H1 (cell line): ENCODE results near the gene OR52E5. TPM values are rescaled to one million over a fixed set of nuclear protein-coding genes. Genes with fewer than 3 reads are reported as not detected.

ENCODE experiments used
- EZH2 ChIP-seq: fragments of 200-600 bp; sonication (generic); IDR thresholded peaks from 2 replicates; pipeline ENCODE4 v1.7.1; 2012; ENCODE audit warnings: low read depth, mild to moderate bottlenecking, moderate library complexity, low read length, inconsistent platforms; ENCODE audit not compliant: severe bottlenecking
- POLR2AphosphoS5 ChIP-seq: IDR thresholded peaks from 2 replicates; pipeline ENCODE4 v1.6.1; 2011; ENCODE audit warnings: low read depth, low read length
- RAD21 ChIP-seq, 2 experiments: IDR thresholded peaks in 1 of 2; conservative IDR thresholded peaks in 1 of 2; 2 replicates each; pipeline ENCODE4 v1.6.1; 2011; ENCODE audit warnings: low read depth in 2 of 2, low read length in 2 of 2, improper control_type of control experiment in 1 of 2, inconsistent platforms in 1 of 2, mild to moderate bottlenecking in 1 of 2, moderate library complexity in 1 of 2
- USF2 ChIP-seq: IDR thresholded peaks from 2 replicates; pipeline ENCODE4 v1.6.1; 2011; ENCODE audit warnings: low read length, improper control_type of control experiment
- polyA plus RNA-seq, 7 experiments: library from polyadenylated mRNA; depleted of rRNA in 3 of 7; stranded (reverse) in 5 of 7; unstranded in 2 of 7; fragments of >200 nt in 5 of 7; fragments of 200-250 nt in 2 of 7; gene quantifications; 1 replicate in 5 of 7; 2 replicates in 1 of 7; 4 replicates in 1 of 7; pipeline versions ENCODE4 v1.2.1 to v1.2.3, GENCODE V29; 2011 to 2013; ENCODE audit warnings: missing spikeins in 2 of 7, mixed read lengths in 2 of 7
- total RNA-seq: library from RNA; stranded (reverse); fragmentation: NEBNext Ultra II Directional; extraction: Animal tissue kit (Norgen Biotek cat#: 25700); gene quantifications from 2 replicates; pipeline ENCODE4 v1.2.1, GENCODE V29; 2021

Gene OR52E5
- total and polyA plus RNA-seq, 2 of the 8 experiments (the other 6 are each of a cell fraction or from before 2014, with no cell fraction given), result not detected

GRCh38 chr11:5941951-5942350 is 48.9 kb downstream of the OR52E5 start, which contains the start of gene OR56A3 (continued):
- no peak for TF ChIP-seq USF2
- TF ChIP-seq POLR2AphosphoS5, result no peak
- TF ChIP-seq RAD21 (IDR thresholded peaks at IDR 0.05 in 1 of 2, conservative IDR thresholded peaks at IDR 0.05 in 1 of 2; ENCODE audit: low read depth in 2 of 2, low read length in 2 of 2), result no peak
- no peak for TF ChIP-seq EZH2

Other genes with a start within 250 kb of the OR52E5 start
- 33.3 and 35.5 TPM in 2 replicates for gene TRIM5, start 208.1 kb upstream of the OR52E5 start, total RNA-seq
- gene TRIM5, start 208.1 kb upstream of the OR52E5 start, polyA plus RNA-seq (2011; rRNA removed), result 14.5 and 23.5 TPM in 2 replicates
- gene TRIM22, start 203.4 kb upstream of the OR52E5 start, total RNA-seq, result 56.0 and 57.4 TPM in 2 replicates
- 42.9 and 82.7 TPM in 2 replicates for gene TRIM22, start 203.4 kb upstream of the OR52E5 start, polyA plus RNA-seq (2011; rRNA removed)
- gene OR56B1, start 156.8 kb upstream of the OR52E5 start, total RNA-seq, result not detected in 2 replicates
- 0.08 and 0.20 TPM in 2 replicates for gene OR56B1, start 156.8 kb upstream of the OR52E5 start, polyA plus RNA-seq (2011; rRNA removed)
- gene OR52N4, start 139.0 kb upstream of the OR52E5 start, total RNA-seq, result not detected in 2 replicates
- gene OR52N4, start 139.0 kb upstream of the OR52E5 start, polyA plus RNA-seq (2011; rRNA removed), result 3.5 and 3.7 TPM in 2 replicates
- gene OR52N5, start 109.9 kb upstream of the OR52E5 start, total RNA-seq, result not detected in 2 replicates
- 0.06 and 0.12 TPM in 2 replicates for gene OR52N5, start 109.9 kb upstream of the OR52E5 start, polyA plus RNA-seq (2011; rRNA removed)
- gene OR52N1, start 101.9 kb upstream of the OR52E5 start, total RNA-seq, result not detected in 2 replicates
- 0.09 TPM in 1 of 2 replicates, not detected in the other for gene OR52N1, start 101.9 kb upstream of the OR52E5 start, polyA plus RNA-seq (2011; rRNA removed)
- 0.33 and 0.39 TPM in 2 replicates for gene OR52N2, start 84.3 kb upstream of the OR52E5 start, total RNA-seq
- 3.8 and 4.8 TPM in 2 replicates for gene OR52N2, start 84.3 kb upstream of the OR52E5 start, polyA plus RNA-seq (2011; rRNA removed)
- not detected in 2 replicates for gene OR52E6, start 51.3 kb upstream of the OR52E5 start, total RNA-seq
- 0.14 TPM in 1 of 2 replicates, not detected in the other for gene OR52E6, start 51.3 kb upstream of the OR52E5 start, polyA plus RNA-seq (2011; rRNA removed)
- gene OR52E8, start 35.5 kb upstream of the OR52E5 start, total RNA-seq, result not detected in 2 replicates
- gene OR52E8, start 35.5 kb upstream of the OR52E5 start, polyA plus RNA-seq (2011; rRNA removed), result not detected in 2 replicates
- not detected in 2 replicates for gene OR52E4, start 12.6 kb upstream of the OR52E5 start, total RNA-seq
- not detected in 2 replicates for gene OR52E4, start 12.6 kb upstream of the OR52E5 start, polyA plus RNA-seq (2011; rRNA removed)
- not detected in 2 replicates for gene OR56A3, start 49.0 kb downstream of the OR52E5 start, total RNA-seq
- gene OR56A3, start 49.0 kb downstream of the OR52E5 start, polyA plus RNA-seq (2011; rRNA removed), result not detected in 2 replicates
- gene OR56A5, start 75.3 kb downstream of the OR52E5 start, total RNA-seq, result not detected in 2 replicates
- gene OR56A5, start 75.3 kb downstream of the OR52E5 start, polyA plus RNA-seq (2011; rRNA removed), result 0.08 and 0.14 TPM in 2 replicates
- not detected in 2 replicates for gene OR52L1, start 93.8 kb downstream of the OR52E5 start, total RNA-seq
- gene OR52L1, start 93.8 kb downstream of the OR52E5 start, polyA plus RNA-seq (2011; rRNA removed), result 0.06 and 0.24 TPM in 2 replicates
- gene OR56A4, start 113.7 kb downstream of the OR52E5 start, total RNA-seq, result not detected in 2 replicates
- gene OR56A4, start 113.7 kb downstream of the OR52E5 start, polyA plus RNA-seq (2011; rRNA removed), result 0.15 and 0.17 TPM in 2 replicates
- gene OR56A1, start 137.6 kb downstream of the OR52E5 start, total RNA-seq, result 0.06 and 0.09 TPM in 2 replicates
- 0.02 and 0.20 TPM in 2 replicates for gene OR56A1, start 137.6 kb downstream of the OR52E5 start, polyA plus RNA-seq (2011; rRNA removed)
- gene OR56B4, start 214.5 kb downstream of the OR52E5 start, total RNA-seq, result not detected in 2 replicates
- gene OR56B4, start 214.5 kb downstream of the OR52E5 start, polyA plus RNA-seq (2011; rRNA removed), result not detected in 2 replicates